GM19099 (cell line): ENCODE measurements around the gene EIF3K.

ENCODE experiments used
- POLR2A ChIP-seq: IDR thresholded peaks from 3 replicates; pipeline ENCODE4 v1.6.1; 2011; ENCODE audit warnings: low read depth; ENCODE audit not compliant: insufficient read length; ENCODE audit errors: extremely low read depth

Gene EIF3K

GRCh38 chr19:38670921-38671398 is 52.0 kb downstream of the EIF3K start:
- no peak for TF ChIP-seq POLR2A

GRCh38 chr19:38671654-38672053 is 52.7 kb downstream of the EIF3K start:
- no peak for TF ChIP-seq POLR2A

- no peak for TF ChIP-seq POLR2A
Measured at GRCh38 chr19:38673030-38673429, 54.0 kb downstream of the EIF3K start.

- TF ChIP-seq POLR2A = no peak
Measured at GRCh38 chr19:38674388-38675171, 55.6 kb downstream of the EIF3K start.

GRCh38 chr19:38675611-38676010 is 56.6 kb downstream of the EIF3K start:
- TF ChIP-seq POLR2A = no peak

GRCh38 chr19:38676023-38676877 is 57.3 kb downstream of the EIF3K start:
- no peak for TF ChIP-seq POLR2A

GRCh38 chr19:38676878-38677646 is 58.1 kb downstream of the EIF3K start:
- no peak for TF ChIP-seq POLR2A

- TF ChIP-seq POLR2A = no peak
Measured at GRCh38 chr19:38678217-38678890, 59.4 kb downstream of the EIF3K start.

GRCh38 chr19:38678891-38679494 is 60.0 kb downstream of the EIF3K start:
- no peak for TF ChIP-seq POLR2A

- TF ChIP-seq POLR2A = no peak
Measured at GRCh38 chr19:38679839-38680238, 60.9 kb downstream of the EIF3K start.

- TF ChIP-seq POLR2A = no peak
Measured at GRCh38 chr19:38682195-38682867, 63.3 kb downstream of the EIF3K start.

GRCh38 chr19:38682872-38683392 is 63.9 kb downstream of the EIF3K start:
- TF ChIP-seq POLR2A = no peak

GRCh38 chr19:38683393-38684077 is 64.5 kb downstream of the EIF3K start:
- TF ChIP-seq POLR2A = no peak

- no peak for TF ChIP-seq POLR2A
Measured at GRCh38 chr19:38684078-38684861, 65.3 kb downstream of the EIF3K start.
